ENCODE measurements around the gene MCTP1. TPM values are rescaled to one million over a fixed set of nuclear protein-coding genes. Genes with fewer than 3 reads are reported as not detected.

MCTP1 gene
- total RNA-seq, 4 donors from 2014 or later = 3.5 to 19.8 (median 5.8) TPM

GRCh38 chr5:95317085-95317484 is 32.2 kb upstream of the MCTP1 start:
- no peak overlapping the region for H3K27ac ChIP-seq
- H3K9me3 ChIP-seq = no peaks in the 10 kb centered on the region
- H3K36me3 ChIP-seq = no peaks in the 10 kb centered on the region
- 77 to 89% methylated on average over 2 of the region's 2 CpGs for WGBS, 2 donors
- H3K4me1 ChIP-seq = no peaks in the 10 kb centered on the region
- intact Hi-C loops (cut with DNase I) = no loop called here
- H3K27me3 ChIP-seq = no peaks in the 10 kb centered on the region
- TF ChIP-seq CTCF (IDR thresholded peaks at IDR 0.05) (no peak), POLR2A (IDR thresholded peaks at IDR 0.05) (no peak)
- H3K4me3 ChIP-seq = no peak overlapping the region
- DNase-seq = no peak

GRCh38 chr5:95304711-95305110 is 19.8 kb upstream of the MCTP1 start:
- 87 to 92% methylated on average over 2 of the region's 2 CpGs for WGBS, 2 donors

GRCh38 chr5:95298651-95299050 is 13.8 kb upstream of the MCTP1 start:
- 70 to 80% methylated on average over 1 of the region's 1 CpG for WGBS, 2 donors
- no peak for TF ChIP-seq POLR2A (IDR thresholded peaks at IDR 0.05)
- no peak for TF ChIP-seq CTCF (IDR thresholded peaks at IDR 0.05)
- Histone ChIP-seq H3K9me3 (no peaks in the 10 kb centered on the region), H3K36me3 (no peaks in the 10 kb centered on the region), H3K4me1 (no peaks in the 10 kb centered on the region), H3K27ac (no peak overlapping the region), H3K4me3 (no peak overlapping the region), H3K27me3 (no peaks in the 10 kb centered on the region)
- intact Hi-C loops (cut with DNase I) = no loop called here
- no peak for DNase-seq

More at GRCh38 chr5:95304711-95305110, 19.8 kb upstream of the MCTP1 start:
- no peaks in the 10 kb centered on the region for H3K36me3 ChIP-seq
- H3K4me3 ChIP-seq = no peak overlapping the region
- no peaks in the 10 kb centered on the region for H3K27me3 ChIP-seq
- H3K9me3 ChIP-seq = no peaks in the 10 kb centered on the region
- TF ChIP-seq POLR2A (IDR thresholded peaks at IDR 0.05) (no peak), CTCF (IDR thresholded peaks at IDR 0.05) (no peak)
- no peaks in the 10 kb centered on the region for H3K4me1 ChIP-seq
- no peak overlapping the region for H3K27ac ChIP-seq
- no peak for DNase-seq
- intact Hi-C loops (cut with DNase I) = no loop called here

- Histone ChIP-seq H3K9me3 (no peaks in the 10 kb centered on the region), H3K4me3 (no peak overlapping the region), H3K27me3 (peaks cover 0 to 1% (median 0%) of the 10 kb centered on the region in 4 donors), H3K27ac (no peak overlapping the region), H3K36me3 (no peaks in the 10 kb centered on the region), H3K4me1 (no peaks in the 10 kb centered on the region)
- no peak for TF ChIP-seq POLR2A (IDR thresholded peaks at IDR 0.05)
- intact Hi-C loops (cut with DNase I) = no loop called here
- DNase-seq = no peak
- WGBS, 2 donors = 71 to 87% methylated on average over 2 of the region's 2 CpGs
Observed at GRCh38 chr5:95296291-95296690, 11.4 kb upstream of the MCTP1 start.

- 4 to 10% methylated on average over 12 to 13 of the region's 13 CpGs for WGBS, 2 donors
- no peak overlapping the region for H3K27ac ChIP-seq
- H3K4me3 ChIP-seq = peak overlapping the region in 3 of 4 donors; percentile 50 to 73 (median 52)
- peaks cover 5 to 83% (median 9%) of the 10 kb centered on the region in 4 donors for H3K27me3 ChIP-seq
- H3K4me1 ChIP-seq = peaks cover 15 to 27% (median 22%) of the 10 kb centered on the region in 3 donors
- TF ChIP-seq CTCF (IDR thresholded peaks at IDR 0.05) (no peak), POLR2A (IDR thresholded peaks at IDR 0.05) (no peak)
- no peaks in the 10 kb centered on the region for H3K36me3 ChIP-seq
- H3K9me3 ChIP-seq = no peaks in the 10 kb centered on the region
- DNase-seq = no peak
- intact Hi-C loops (cut with DNase I) = no loop called here
Observed at GRCh38 chr5:95285409-95285755, 488 bp upstream of the MCTP1 start.
